NCI-H1694 treated with DMSO at 0.1 percent for 48 hours (cell line): ENCODE measurements around the gene LRATD1.

Experiments
- DNase-seq: peaks from one replicate; lab custom pipeline; 2025; lab: John Stamatoyannopoulos, UW

Gene LRATD1

DNA sequence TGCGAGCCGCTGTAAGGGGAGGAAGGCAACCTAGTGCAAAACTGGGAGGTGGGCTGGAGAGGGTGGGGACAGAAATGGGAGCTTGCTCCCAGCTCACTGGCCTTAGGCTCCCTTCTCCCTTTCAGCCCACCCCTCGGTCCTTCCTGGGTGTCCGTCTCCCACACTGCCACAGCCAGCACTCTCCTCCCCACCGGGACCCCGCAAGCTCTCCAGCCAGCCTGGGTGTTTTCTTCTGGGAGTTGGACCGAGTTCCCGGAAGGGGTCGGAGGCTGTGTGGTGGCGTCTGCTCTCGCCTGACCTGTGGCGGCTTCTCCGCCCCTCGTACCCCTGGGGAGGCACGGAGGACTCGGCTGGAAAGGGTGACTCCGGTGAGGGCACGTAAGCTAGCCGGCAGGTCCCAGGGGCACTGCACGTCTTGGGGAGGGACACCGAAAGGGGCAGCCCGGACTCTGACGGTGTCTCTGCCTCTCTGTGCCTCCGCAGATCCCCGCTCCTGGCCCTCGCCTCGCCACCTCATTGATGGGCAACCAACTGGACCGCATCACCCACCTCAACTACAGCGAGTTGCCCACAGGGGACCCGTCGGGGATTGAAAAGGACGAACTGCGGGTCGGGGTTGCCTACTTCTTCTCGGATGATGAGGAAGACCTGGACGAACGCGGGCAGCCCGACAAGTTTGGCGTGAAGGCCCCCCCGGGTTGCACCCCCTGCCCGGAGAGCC is 1.1 kb downstream of the LRATD1 start:
- DNase-seq, result no peak

- DNase-seq, result no peak
Observed at GRCh38 chr2:14634182-14634488, 1.6 kb downstream of the LRATD1 start.

- DNase-seq, result peak; percentile 58
Observed at GRCh38 chr2:14634489-14635390, 2.2 kb downstream of the LRATD1 start.

GRCh38 chr2:14635391-14635871 is 2.9 kb downstream of the LRATD1 start:
- DNase-seq, result peak; percentile 70

DNA sequence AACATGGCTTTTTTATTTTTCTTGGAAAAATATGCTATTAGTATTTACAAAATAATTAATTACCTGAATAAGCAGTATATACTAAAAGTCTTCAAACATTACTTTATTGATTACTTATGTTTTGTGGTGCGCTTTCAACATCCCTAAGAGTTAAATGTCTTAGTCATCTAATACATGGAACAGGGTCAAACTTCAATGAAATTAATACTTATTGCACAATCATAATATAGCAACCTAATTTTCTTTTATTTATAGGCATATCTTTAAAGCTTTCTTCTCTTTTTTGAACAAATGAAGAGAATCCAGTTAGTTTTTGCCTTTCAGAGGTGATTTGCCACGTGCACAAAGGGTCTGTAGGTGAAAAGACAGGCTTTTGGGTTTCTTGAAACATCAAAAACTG is 6.0 kb downstream of the LRATD1 start:
- DNase-seq, result no peak

DNA sequence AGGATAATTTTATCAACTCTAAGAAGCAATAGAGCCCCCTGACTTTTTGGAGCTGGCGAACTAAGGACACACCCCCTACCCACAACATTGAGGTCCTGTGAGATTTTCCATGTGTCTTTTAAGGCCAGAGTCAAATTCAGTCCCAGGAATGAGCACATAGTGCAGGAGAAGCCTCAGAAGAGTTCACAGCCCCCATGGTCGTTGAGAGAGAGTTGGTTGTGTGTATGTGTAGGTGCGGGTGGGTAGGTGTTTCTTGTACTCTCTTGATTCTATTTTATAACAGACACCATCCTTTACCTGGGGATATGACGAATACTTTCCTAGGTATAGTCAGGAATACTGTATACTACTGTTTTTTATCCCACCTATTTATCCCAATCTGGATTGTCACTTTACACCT is 8.6 kb downstream of the LRATD1 start:
- DNase-seq, result no peak

DNA sequence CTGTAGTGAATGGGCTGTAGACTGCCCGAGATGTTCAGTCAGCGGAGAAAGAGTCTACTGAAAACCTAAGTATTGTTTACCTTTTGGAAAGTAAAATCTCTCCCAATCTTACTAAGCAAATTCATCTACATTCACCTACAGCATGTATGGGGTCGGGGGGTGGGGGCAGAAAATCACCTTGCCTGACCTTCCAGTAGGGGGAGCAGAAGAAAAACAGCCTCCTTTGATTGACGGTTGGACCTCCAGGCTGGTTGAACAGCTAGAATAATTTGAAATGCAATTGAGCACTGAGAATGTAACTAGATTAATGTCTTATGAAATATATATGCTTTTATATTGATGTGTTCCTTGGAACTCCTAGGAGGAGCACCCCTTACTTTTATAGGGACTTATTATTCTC is 10.0 kb downstream of the LRATD1 start:
- DNase-seq, result no peak

- DNase-seq, result no peak
Observed at GRCh38 chr2:14647714-14648113, 15.2 kb downstream of the LRATD1 start.

DNA sequence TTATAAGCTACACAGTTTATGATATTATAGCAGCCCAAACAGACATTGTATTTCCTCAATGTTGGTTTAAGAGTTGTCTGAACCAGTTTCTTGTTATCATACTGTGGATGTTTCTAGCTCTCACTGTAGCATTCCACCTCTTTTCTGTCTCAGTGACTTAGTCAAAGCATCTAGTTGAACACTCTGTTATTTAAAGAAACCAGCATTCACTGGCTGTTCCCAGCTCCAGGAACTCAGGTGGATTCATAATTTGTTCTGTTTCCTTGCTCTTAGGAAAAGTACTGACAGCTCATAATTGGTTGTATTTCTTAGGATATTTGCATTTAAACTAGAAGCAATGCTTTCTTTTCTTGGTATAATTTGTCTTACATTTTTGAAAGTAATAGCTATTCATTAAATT is 17.5 kb downstream of the LRATD1 start:
- DNase-seq, result no peak

GRCh38 chr2:14654835-14655282 is 22.3 kb downstream of the LRATD1 start:
- no peak for DNase-seq

DNA sequence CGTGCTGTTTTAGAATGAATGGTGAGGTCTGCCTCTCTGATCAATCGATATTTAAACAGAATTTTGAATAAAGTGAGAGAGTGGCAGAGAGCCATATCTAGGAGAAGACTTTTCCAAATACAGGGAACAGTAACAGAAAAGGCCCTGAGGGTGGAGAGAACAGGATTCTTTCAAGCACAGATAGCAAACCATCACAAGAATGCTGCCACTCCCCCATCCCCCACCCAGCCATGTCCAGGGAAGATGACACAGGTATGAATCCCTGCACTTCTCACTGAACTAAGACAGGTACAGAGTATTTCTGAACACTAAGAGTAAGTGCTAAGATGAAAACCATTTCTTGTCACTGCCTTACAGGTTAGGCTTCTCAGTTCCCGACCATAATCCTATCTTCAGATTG is 23.6 kb downstream of the LRATD1 start:
- DNase-seq, result no peak

DNA sequence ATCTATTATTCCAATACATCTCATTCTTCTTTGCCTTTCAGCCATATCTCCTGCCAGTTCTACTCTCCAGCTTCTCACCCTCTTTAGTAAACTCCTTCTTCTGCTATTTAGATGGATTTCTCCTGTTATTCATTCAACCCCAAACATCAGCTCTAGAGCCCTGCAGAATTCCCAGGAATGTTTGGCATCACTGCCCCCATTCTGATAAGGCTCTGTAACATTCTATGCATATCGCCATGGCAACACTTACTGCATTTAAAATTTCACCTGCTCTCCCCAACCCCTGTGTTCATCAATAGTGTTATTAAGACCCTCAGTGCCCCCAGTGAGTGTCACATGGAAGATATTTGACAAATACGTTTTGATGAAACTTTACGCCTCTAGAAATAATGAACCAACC is 28.6 kb downstream of the LRATD1 start:
- no peak for DNase-seq

DNA sequence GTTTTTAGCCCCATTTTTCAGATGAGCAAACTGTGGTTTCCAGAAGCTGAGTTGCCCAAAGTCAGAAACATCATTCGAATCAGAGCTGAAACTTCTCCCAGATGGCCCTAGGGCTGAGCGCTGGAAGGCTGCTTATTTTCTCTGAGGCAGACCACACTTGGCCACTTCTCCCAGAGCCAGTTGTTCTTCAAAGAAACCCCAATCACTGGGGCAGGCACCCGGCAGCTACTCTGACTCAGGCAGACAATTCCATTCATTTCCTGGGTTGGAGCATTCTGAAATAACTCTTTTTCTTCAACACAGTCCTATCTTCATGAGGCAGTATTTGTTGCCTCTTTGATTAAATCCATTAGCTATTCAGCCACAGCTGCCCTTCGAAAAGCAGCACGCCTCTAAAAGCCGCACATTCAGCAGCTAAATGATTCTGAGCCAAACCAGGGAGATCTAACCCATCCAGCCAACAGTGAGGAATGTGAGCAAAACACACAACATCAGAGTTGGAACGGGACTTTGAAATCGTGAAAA is 40.9 kb downstream of the LRATD1 start:
- DNase-seq, result no peak

DNA sequence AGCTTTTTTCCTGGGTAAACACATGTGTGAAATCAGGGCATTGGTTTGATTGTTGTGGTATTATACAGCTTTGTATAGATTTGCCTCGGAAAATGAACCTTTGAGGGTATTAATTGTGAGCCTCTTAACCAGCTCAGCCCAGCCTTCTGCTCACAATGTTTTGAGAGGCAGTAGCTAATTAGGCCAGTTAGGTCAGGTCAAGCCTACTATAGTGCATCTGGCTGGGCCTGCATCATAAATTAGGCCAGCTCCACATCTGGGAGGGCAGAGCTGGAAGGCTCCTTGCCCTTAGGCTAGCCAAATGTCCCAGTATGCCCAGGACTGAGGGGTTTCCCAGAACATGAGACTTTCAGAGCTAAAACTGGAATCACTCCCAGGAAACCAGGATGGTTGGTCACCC is 43.0 kb downstream of the LRATD1 start:
- DNase-seq, result no peak

GRCh38 chr2:14676371-14676770 is 43.9 kb downstream of the LRATD1 start:
- DNase-seq, result no peak

- DNase-seq, result no peak
Observed at GRCh38 chr2:14677039-14677438, 44.5 kb downstream of the LRATD1 start.

DNA sequence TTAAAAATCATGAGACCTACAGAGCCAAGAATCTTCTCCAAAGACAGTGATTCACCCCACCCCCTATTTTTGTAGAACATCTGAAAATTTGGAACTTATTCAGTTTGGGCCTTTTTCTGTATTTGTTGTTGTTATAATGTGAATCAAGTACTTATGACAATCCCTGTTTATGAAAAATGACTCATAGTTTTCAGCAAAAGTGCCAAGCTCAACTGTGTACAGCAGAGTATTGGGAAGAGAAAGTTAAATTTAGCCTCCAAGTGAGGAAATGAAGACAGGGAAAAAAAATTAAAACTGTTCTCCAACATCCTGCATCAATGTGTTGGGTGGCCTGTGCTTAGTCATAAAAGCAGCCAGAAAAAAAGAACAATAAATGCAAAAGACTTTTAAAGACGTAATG is 46.2 kb downstream of the LRATD1 start:
- no peak for DNase-seq

DNA sequence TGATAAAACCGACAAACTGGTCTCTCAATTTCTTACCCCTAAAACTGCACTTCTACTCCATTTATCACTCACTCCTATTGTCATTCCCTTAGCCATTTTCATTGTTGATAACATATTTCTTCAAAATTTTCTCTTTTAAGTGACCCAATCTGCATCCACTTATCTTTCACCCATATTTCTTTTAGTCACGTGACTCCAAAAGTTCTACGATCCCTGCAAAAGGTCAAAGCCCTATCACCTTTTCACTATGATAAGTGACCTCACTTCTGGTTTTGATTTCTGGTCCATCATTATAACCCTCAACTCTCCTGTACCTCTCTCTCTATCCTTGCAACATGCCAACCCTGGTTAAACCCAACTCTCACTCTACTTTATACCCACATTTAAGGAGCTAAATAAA is 49.1 kb downstream of the LRATD1 start:
- DNase-seq, result no peak
